Left hindlimb (tissue), 1 donor: Measurements from ENCODE around the gene DCTD.
"Not testable (repeated sequence)": the region's sequence is repeated elsewhere in the genome, so short reads cannot be mapped to it uniquely, and the experiment has no call there.

Source experiments
- DNase-seq: peaks from one replicate; pipeline ENCODE4 v3.0.0-alpha.2; 2018

The DCTD gene

DNA sequence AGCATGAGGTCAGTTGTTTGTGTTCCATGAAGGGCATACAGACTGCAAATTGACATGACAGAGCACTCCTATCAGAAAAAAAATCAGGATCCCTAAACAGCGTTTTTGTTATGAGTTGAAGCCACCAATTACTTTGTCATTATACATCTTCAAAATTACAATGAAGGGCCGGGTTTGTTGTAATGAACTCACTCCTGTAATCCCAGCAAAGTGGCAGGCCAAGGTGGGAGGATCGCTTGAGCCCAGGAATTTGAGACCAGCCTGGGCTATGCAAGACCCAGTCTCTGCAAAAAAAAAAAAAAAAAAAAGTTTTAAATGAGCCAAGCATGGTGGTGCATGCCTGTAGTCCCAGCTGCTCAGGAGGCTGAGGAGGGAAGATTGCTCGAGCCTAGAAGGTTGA lies 3.5 kb upstream of the DCTD start:
- DNase-seq: no peak

DNA sequence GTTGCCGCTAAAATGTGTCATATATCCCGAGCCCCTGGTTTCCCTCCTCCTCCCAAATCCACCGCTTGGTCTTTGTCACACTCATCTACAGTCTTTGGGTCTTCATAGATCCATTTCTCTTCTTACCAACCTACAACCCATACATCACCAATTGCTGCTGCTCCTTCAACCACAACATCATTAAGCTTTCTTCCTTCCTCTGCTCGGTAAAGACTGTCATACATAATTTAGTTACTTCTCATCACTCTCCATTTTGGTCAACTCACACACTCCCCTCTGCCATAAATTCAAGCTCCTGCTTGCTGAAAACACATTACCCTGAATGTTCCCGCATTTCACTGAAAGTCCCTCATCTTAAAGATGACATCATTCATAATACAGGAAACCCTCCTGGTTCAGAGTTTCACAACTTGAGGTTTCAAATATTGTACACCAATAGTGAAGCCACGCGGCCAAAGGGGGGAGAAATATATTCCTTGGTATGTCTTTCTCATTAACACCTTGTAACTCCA lies 1.7 kb upstream of the DCTD start:
- DNase-seq: no peak

DNA sequence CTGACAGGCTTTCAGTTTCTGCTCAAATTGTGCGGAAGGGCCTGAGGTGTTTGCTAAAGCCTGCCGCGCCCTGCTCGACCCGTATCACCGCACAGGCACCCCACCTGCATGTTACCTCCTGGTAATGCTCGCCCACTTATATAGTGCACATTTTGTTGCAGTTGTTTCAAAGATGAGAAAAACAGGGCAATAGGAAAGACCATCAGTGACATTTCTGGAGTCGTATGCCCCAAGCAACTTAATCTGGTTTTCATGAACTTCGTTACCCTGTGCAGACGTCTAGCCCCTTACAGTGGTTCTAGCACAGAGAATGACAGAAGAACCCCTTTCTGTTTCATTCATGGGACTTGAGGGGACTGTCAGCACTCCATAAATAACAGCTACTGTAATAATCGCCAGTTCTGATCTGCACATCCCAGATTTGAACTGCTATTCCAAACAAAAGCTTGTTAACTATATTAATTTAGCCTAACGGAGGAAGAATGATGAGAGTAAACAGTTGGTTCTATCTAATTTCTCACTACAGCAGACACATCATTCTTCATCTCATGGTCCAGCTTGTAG lies 940 bp upstream of the DCTD start:
- DNase-seq: no peak

DNA sequence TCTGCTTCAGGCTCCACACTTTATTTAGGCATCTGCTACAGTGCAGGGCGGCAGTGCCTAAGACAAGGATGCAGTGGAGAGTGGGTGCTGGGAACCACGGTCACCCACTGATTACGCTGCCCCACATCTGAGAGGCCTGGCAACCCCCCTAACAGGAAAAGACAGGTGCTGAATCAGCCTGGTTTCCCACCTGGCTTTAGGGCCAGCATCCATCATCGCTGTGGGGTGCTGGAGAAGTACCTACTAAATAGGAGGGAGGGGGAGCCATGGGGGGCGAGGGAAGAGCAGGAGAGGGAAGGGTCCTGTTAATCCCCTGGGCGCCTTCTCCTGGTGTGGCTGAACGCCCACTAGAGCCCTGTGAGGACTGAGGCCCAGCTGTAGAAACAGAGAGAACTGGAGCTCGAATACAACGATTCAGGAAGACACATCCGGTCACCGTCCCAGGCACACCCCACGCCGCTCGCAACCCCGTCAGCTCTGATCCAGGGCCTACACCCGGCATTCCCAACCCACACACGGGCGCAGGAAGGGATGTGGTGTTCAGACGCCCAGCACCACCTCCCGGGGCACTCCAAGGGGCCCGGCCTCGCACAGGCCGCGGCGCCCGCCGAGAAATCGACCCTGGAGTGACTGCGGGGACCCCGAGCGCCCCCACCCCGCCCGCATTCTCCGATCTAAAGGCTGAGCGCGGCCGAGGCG lies 554 bp downstream of the DCTD start:
- DNase-seq: peak; percentile 80

DNA sequence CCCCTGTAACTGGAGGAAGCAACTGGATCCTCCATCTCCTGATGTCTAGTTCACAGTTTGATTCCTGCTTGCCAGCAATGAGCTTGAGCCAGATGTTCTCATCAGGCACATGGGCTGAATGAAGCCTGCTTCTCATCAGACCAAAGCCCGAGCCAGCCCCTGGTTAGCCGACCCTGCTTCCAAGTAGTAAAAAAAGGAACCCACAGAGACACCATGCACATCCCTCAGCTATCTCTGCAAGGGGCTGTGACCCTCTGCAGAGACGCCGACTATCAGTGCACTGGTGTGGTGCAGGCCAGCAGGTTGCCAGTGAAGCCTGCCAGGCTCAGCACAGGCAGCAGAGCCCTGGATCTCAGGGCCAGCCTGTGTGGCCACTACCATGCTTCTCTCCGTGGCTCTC lies 2.8 kb downstream of the DCTD start:
- DNase-seq: no peak

DNA sequence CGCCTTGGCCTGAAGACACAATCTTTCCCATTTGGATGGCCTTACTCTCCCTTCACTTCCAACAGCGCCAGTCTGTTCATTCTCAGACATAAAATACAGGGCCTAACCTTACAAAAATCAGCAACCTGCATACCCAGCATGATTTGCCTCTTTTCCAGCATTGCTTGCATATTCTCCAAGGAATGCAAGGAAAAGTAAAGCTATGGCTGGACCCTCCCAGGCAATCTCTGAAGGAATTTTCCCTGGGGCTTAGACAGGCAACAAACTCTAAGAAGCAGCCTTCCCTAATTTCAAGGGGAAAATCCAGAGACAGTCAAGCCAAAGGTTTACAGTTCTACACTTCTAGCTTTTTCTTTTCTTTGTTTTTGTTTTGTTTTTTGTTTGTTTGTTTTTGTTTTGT lies 3.6 kb downstream of the DCTD start:
- DNase-seq: no peak

DNA sequence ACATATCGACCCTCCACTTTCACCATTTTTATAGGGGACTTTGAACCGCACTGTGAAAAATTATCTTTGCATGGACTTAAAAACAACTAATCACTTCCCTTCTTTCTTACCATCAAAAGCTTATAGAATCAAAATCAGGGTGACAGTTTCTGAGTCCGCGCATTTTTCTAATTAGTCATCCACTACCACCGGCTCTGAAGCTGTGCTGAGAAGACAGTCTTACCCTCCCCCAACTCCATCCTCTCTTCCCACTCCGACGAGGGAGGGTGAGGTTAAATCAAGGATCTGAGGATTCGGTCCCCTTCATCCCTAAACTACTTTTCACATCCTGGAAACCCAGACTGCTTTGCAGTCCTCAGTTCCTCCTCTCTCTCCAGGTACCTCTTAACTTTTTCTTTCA lies 4.2 kb downstream of the DCTD start:
- no peak for DNase-seq

DNA sequence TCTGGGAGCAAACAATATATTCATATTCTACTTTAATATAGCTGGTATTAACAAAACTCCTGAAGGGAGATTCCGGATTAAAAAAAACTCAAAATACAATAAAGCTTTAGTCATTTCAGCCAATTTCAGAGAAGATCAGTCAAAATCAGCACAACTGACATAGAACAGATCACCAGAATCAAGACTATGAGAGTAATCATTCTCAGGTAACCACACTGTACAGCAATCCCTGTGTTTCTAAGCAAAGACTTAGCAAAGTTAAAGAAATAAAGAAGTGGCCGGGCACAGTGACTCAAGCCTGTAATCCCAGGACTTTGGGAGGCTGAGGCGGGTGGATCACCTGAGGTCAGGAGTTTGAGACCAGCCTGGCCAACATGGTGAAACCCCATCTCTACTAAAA lies 9.1 kb downstream of the DCTD start:
- DNase-seq: no peak

DNA sequence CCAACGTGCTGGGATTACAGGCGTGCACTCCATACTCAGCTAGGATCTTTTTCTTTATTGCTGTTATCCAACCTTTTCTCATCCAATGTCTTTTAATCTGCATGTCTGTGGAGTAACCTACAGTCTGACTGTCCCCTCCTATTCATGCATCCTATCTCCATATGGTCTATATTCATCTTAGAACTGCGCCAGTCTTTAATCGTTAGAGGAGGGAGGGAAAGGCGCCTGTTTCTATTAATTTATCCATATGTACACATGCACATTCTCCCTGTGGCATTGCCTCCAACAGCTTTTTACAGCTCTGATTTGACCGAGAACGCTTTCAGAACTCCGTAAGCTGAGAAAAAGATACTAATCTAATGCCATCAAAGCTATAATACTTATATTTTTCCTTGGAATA lies 9.8 kb downstream of the DCTD start:
- no peak for DNase-seq

DNA sequence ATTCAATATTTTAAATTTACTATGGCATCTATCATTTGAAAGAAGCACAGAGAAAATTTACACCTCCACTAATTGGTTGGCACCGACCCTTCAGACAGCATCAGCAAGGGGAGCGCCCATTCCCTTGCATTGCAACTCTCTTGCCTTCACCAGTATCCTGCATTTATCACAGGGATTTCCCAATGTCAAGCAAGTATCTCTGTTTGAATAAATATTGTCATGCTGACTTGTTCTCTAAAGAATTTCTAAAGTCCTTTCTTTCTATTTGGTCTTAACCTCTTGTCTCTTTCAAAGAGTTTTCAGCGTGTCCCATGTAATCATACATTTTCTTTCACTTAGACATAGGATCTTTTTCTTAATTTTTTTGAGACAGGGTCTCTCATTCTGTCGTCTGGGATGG lies 10.4 kb downstream of the DCTD start:
- no peak for DNase-seq

DNA sequence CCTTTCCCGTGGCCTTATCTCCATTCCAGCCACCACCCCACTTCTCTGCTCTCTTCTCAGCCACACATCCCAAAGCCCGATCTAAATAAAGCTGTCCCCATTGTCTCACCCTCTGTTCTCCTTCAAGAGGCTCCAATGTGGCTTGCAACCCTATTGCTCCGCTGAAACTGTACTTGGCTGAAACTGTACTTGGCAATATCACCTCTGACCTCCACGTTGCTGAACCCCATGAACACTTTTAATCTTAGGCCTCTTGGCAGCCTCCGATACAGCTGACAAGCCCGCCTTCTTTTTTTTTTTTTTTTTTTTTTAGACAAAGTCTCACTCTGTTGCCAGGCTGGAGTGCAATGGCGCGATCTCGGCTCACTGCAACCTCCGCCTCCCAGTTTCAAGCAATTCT lies 12.1 kb downstream of the DCTD start:
- no peak for DNase-seq

DNA sequence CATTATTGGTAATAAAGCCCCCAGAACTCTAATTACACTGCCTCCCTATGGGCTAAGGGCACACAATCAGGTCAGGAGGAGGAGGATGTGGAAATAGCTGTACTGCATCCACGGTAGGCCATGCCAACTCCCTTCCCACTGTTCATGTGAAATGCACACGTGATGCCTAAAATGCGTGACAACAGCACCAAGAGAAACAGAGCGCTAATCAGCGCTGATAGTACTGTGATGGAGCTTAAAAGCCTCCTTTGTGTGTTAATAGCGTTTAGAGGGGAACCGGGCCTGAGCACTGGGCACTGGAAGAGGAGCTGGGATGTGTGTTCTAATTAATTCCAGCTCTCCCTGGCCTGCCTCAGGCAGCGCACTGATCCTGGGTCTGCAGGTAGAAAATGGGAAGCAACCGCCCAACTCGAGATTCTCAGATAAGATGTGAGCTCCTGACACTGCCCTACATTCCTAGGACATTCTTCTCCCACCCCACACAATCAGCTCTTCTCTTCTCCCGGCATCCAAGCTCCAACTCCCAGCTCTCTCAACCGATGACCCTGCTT lies 12.9 kb downstream of the DCTD start:
- DNase-seq: no peak

DNA sequence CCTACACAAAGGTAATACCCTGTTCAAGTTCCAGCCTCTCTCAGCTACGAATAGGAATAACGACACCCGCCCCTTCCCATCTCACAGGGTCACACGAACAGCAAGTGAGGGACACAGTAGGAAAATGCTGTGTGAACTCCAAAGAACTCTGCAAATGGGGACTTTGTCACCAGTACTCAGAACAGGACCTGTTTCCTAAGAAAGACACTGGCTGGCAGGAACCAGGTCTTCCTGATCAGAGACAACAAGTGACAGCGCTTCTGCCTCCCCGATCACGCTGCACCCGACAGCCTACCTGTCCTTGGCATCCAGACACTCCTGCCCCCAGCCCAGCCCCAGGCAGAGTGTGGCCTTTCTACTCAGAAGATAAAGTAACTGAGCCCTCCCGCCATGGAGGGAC lies 14.2 kb downstream of the DCTD start:
- DNase-seq: no peak

DNA sequence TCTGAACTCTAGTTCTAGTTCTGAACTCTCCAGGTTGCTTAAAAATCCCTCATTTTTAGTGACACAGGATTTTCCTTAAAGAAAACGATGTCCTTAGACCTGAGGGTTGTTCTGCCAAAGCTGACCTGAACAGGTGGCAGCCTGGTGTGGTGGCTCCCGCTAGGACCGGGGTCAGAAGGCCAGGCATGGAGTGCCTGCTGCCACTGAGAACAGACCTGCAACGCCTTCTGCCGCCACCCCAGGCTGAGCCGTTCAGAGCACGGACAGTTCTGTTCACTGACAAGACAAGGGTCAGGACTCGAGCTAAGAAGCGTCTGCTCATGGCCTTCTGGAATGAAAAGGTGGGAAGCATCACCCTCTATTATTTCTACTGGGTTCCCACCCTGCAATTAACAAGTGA lies 15.8 kb downstream of the DCTD start:
- DNase-seq: no peak

DNA sequence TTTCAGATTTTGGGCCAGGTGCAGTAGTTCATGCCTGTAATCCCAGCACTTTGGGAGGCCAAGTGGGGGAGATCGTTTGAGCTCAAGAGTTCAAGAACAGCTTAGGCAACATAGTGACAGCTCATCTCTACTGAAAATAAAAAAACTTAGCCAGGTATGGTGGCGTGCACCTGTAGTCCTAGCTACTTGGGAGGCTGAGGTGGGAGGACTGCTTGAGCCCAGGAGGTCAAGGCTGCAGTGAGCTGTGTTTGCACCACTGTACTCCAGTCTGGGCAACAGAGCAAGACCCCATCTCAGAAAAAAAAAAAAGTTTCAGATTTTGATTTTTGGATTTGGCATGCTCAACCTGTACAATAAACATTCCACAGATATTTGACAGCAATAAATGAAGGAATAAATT lies 17.2 kb downstream of the DCTD start:
- not testable (repeated sequence) for DNase-seq

DNA sequence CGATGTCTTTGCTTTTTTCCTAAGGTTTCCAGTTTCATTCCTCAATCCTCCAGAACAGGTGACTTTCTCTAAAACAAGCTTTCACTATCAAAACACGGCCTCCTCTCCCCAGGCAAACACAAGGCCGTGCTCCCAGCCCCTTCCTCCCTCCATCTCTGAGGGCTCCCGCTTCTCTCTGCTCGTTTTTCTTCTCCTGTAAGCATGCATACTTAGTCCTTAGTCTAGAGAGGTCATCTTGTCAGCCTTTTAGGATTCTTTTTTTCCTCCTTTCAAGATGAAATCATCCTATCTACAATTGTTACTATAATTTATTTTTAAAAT lies 18.7 kb downstream of the DCTD start:
- no peak for DNase-seq

DNA sequence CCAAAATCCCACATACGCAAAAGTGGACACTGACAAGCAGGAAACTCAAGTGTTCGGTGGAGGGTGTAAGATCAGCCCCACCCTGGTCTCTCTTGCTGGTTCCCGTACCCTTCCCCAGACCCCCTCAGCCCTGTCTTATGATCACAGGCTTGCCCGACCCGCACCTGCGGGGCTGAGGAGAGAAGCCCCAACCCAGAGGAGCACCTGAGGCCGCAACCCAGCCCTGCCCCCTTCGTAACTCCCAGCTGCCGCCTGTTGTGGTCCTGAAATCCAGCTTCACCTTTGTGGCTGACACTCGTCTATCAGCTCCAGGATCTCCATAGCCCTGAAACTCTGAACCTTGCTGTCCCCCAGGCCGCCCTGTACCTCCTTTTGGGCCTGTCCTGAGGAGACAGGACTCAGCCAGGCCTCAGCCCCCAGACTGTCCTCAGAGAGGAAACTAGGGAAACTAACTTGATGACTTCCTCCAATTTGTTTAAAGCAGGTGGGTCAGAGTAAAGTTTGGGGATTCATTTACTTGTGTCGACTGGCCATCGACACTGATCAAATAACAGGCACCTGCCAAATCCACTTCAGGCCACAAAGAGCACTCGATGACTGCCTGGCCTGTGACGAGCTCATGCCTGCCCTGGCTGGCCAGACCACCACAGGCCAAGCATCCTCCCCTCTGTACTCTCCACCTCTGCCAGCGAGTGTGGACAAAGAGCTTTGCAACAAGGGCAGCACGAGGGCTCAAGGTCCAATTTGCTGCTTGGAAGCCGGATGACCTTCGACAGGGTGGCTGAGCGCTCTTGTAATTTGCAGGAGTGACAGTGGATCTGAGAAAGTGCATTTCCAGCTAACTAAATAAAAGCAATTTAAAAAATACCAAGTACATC lies 19.3 kb downstream of the DCTD start:
- no peak for DNase-seq

DNA sequence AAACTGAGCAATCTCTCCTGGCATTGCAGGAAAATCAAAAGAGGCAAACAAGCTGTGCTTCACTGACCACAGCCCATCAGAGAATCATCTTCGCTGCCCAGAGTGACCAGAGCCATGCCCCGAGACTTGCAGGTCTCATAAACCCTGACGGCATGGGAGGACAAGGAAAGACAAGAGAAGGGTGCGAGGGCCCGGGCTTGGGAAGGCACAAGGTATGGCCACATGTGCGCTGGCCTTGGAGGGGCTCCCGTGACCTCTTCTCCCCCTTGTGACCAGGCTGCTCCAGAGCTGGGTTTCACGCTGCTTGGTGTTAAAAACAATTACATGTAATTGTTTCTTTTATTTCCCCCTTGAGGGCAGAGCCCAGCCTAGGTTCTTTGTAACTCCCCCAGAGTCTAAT lies 20.8 kb downstream of the DCTD start:
- no peak for DNase-seq

DNA sequence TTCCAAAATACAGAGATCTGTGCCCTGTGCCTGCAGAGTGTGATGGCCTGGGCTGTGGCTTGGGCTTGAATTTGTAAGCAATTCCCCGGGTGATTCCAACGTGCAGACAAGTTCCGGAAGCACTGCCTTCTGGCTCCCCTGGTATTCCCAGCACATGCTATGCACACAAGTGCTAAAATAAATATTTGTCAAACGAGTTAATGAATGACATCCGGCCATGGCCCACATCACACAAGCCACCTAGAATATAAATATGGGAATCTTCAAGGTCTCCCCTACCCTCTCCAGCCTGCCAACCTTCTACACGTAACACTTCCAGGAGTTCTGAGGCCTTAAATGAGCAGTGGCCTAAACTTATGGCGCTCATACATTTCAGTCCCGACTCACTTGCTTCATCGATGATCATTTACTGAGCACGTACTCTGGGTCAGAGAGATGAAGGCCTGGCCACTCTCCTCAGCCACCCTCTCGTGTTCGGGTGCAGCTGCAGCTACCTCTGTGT lies 21.3 kb downstream of the DCTD start:
- DNase-seq: no peak

DNA sequence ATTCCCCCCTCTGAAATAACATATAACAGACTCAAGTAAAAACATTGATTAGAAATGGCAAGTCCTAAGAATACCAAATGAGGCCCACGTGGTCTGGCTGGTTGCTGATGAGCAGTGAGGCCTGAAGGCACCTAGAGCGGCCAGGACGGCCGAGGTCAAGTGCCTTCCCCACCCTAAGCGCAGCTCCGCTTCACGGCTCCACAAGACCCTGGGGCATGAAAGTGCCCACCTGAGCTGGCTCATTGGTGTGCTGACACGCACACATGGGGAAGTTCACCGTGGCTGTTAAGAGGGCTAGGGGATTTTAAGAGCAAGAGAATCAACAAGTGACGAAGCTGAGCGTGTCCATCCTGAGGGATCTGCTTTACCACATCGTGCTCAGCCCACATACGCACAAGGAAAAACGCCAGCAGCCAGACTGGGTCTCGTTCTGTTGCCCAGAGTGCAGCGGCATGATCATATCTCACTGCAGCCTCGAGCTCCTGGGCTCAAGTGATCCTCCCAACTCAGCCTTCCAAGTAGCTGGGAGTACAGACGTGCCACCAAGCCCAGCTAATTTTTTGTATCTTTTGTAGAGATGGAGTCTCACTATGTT lies 22.4 kb downstream of the DCTD start:
- no peak for DNase-seq

DNA sequence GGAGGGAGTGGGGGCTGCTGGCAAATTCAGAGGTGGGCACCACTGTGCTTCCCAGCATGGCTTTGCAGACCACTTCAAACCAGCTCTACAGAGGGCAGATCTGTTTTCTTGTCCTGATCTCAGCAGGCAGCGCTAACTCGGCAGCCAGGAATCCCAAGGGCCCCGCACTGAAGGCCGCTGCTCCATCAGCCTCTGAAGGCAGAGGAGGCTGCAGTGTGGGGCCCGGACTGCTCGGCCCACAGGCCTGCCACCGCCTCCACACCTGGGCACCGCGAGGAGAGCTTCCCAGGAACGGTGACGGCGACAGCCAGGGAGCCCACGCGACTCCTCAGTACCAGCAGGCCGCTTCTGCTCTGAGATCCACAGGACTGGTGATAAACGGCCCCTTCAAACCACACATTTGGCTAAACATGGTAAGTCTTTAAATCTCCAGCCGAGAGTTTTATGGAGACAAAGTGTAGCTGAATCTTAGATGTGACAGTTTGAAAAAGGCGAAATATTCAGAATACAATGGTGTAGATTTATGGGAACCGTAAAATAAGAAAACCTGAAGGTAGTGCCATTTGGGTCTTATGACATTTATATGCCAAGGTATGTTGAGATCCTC lies 23.6 kb downstream of the DCTD start:
- DNase-seq: no peak

DNA sequence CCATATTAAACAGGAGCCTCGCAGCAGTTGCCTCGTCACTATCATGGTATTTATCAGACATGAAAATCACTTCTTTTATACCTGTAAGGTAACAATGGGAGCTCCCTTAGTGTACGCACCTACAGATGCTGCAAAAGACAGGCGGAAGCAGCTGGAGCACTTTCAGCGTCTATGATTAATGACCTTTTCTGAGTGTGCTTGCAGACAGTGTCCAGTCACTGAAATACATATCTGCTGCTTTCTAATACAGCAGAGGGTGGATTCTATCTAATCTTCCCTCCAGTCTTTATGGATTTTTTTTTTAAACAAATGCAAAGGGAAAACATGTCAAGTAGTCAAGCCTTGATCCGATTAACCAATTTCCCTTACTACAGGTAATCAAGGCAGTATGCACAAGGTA lies 24.1 kb downstream of the DCTD start:
- DNase-seq: no peak

DNA sequence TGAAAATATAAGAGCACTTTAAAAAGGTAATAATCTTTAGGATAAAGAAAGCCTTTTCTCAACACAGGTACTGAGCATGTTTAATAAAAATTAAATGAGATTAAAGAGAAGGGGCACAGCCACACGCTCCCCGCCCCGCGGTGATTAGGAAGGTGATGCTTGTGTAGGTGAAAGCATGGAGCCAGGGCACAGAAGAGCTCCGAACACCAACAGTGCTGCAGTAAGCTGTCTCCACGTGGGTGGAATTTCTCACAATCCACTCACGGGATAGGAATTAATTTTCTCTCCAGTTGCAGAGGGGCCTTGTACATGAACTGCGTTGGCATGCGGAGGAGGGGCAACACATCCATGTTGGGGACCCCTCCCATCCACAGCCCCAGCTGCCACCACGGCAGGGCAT lies 27.0 kb downstream of the DCTD start:
- DNase-seq: no peak
